OCI-LY7 (cell line): ENCODE results near the gene SNX9.

ENCODE experiments used
- EZH2phosphoT487 ChIP-seq: fragments of 200-600 bp; sonication (generic); IDR thresholded peaks from 2 replicates; pipeline ENCODE4 v1.6.1; 2018; ENCODE audit warnings: low read depth, borderline replicate concordance, mild to moderate bottlenecking, mixed run types, antibody characterized with exemption, low read length, moderate library complexity, mixed read lengths
- TF ChIP-seq, protein P1 (sequence below): fragments of 200-600 bp; sonication (generic); conservative IDR thresholded peaks from 2 replicates; pipeline ENCODE4 v1.5.1; 2014; ENCODE audit warnings: mild to moderate bottlenecking, antibody characterized with exemption, low read length, moderate library complexity, mixed read lengths

DNA sequence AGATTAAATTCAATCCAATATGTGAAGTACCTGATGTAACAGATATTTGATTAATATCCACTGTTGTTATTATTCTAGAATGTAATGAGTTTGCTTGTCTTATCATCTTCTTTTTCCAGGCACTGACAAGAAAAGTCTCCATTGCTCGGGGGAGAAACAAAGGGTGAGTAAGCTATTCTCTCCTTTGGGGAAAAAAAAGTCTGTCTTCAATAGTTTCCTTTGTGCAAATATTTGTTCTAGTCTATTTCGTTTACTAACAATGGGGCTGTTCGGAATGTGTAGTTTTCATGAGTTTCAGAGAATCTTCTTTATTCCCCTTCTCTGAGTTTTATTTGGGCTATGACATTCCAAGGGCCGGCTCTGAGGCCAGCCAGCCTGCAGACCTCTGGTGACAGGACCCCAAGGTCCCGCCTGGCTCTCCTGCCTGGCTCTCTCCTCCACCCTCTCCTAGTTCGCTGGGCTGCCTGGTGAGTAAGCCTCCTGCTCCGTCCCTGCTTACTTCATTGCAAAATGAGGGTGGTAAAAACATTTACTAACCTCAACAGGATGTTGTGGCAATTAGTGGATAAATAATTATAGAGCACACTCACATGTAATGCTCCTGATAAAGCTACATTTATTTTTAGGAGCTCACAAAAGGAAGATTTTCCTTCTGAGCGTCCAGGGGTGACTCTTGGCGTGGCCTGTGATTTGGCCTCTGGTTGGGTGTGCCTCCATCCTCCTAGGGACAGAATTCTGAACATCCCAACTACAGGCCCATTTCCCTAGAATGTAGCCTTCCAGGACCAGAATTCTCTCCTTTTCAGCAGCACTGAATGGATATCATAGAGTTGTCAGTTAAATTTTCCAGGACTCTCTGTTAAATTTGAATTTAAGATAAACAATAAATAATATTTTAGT is 43.1 kb upstream of the SNX9 start:
- TF ChIP-seq, protein P1, sequence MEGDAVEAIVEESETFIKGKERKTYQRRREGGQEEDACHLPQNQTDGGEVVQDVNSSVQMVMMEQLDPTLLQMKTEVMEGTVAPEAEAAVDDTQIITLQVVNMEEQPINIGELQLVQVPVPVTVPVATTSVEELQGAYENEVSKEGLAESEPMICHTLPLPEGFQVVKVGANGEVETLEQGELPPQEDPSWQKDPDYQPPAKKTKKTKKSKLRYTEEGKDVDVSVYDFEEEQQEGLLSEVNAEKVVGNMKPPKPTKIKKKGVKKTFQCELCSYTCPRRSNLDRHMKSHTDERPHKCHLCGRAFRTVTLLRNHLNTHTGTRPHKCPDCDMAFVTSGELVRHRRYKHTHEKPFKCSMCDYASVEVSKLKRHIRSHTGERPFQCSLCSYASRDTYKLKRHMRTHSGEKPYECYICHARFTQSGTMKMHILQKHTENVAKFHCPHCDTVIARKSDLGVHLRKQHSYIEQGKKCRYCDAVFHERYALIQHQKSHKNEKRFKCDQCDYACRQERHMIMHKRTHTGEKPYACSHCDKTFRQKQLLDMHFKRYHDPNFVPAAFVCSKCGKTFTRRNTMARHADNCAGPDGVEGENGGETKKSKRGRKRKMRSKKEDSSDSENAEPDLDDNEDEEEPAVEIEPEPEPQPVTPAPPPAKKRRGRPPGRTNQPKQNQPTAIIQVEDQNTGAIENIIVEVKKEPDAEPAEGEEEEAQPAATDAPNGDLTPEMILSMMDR: no peak
- TF ChIP-seq EZH2phosphoT487: no peak
